KMS-11 (cell line): ENCODE results near the gene CWC15.
"Not testable (repeated sequence)": the region's sequence is repeated elsewhere in the genome, so short reads cannot be mapped to it uniquely, and the experiment has no call there.

Experiments used
- H2AFZ ChIP-seq: fragments of 200-600 bp; sonication (generic); 2 replicates; pipeline ENCODE4 v1.6.1; 2016; ENCODE audit warnings: antibody characterized with exemption, mixed run types, low read depth
- H3K27ac ChIP-seq: fragments of 200-600 bp; sonication (generic); 2 replicates; pipeline ENCODE4 v1.6.1; 2016; ENCODE audit warnings: mild to moderate bottlenecking, mixed run types
- H3K27me3 ChIP-seq: fragments of 200-600 bp; sonication (generic); 2 replicates; pipeline ENCODE4 v1.6.1; 2017; ENCODE audit warnings: mild to moderate bottlenecking, low read depth, mixed run types, moderate library complexity; ENCODE audit not compliant: insufficient read depth
- H3K36me3 ChIP-seq: fragments of 200-600 bp; sonication (generic); 2 replicates; pipeline ENCODE4 v1.6.1; 2017; ENCODE audit warnings: mild to moderate bottlenecking, mixed run types; ENCODE audit not compliant: insufficient read depth
- H3K4me1 ChIP-seq: fragments of 200-600 bp; sonication (generic); 2 replicates; pipeline ENCODE4 v1.6.1; 2016; ENCODE audit warnings: mild to moderate bottlenecking, low read depth, mixed run types; ENCODE audit not compliant: poor library complexity, severe bottlenecking
- H3K4me2 ChIP-seq: fragments of 200-600 bp; sonication (generic); 2 replicates; pipeline ENCODE4 v1.7.0; 2016; ENCODE audit warnings: mild to moderate bottlenecking, mixed run types
- H3K4me3 ChIP-seq: fragments of 200-600 bp; sonication (generic); IDR thresholded peaks from 2 replicates; pipeline ENCODE4 v1.6.1; 2017; ENCODE audit warnings: low read depth, low read length, mixed read lengths; ENCODE audit not compliant: insufficient read depth
- H3K79me2 ChIP-seq: fragments of 200-600 bp; sonication (generic); 2 replicates; pipeline ENCODE4 v1.6.1; 2016; ENCODE audit warnings: low read depth, mixed run types; ENCODE audit not compliant: insufficient read depth
- H3K9ac ChIP-seq: fragments of 200-600 bp; sonication (generic); 2 replicates; pipeline ENCODE4 v1.6.1; 2016; ENCODE audit warnings: mild to moderate bottlenecking, mixed run types
- H4K20me1 ChIP-seq: fragments of 200-600 bp; sonication (generic); 2 replicates; pipeline ENCODE4 v1.6.1; 2016; ENCODE audit warnings: mild to moderate bottlenecking, mixed run types; ENCODE audit not compliant: insufficient read depth
- TF ChIP-seq, protein P1 (sequence below): fragments of 200-600 bp; sonication (generic); conservative IDR thresholded peaks from 2 replicates; pipeline ENCODE4 v1.6.1; 2017; ENCODE audit warnings: low read depth, mild to moderate bottlenecking, antibody characterized with exemption, low read length, moderate library complexity, mixed read lengths

CWC15 gene

DNA sequence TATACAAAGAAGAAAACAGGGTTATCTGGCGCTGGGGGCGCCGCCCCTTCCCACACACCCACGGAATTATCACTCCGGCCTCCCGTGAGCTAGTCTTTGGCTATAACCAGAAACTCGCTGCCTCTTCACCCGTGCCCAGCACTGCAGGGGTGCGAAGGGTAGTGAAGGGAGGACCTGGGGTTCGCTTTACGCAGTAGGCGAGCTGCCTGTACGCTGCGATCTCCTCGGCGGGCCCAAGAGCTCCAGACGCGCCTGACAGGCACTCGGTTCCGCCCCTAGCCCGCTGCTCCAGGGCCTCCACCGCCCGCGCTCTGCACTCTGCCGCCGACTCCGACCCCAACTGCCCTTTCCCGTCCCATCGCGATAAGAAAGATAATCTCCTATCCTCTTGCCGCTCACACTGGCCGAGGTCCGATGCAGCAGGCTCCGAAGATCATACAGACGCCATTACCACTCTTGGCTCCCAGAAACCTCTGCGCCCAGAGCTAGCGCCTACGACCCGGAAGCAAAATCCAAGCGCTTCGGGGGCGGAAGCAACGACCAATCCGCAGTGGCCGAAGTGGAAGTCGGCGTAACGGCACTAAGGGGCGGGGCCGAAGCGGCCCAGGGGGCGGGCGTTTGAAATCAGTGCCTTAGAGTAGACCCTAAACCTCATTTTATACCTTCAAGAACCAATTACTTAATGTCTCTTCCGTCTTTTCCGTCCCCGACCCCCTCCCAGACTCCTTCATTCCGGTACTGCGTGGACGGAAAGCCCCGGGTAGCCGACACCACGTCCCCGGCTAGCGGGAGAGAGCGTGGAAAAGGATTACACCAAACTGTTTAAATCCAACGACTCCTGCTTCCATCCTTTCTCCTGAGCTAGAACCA is at the start of gene CWC15, which contains the start of gene KDM4D:
Gene CWC15 (minus strand): TSS at position 458 of the 870 bp plus-strand sequence. CDS start 1,371 bp downstream, outside the sequence.
Gene KDM4D (plus strand): TSS at position 611 of the 870 bp plus-strand sequence. CDS start 23,664 bp downstream, outside the sequence.
- TF ChIP-seq, protein P1, sequence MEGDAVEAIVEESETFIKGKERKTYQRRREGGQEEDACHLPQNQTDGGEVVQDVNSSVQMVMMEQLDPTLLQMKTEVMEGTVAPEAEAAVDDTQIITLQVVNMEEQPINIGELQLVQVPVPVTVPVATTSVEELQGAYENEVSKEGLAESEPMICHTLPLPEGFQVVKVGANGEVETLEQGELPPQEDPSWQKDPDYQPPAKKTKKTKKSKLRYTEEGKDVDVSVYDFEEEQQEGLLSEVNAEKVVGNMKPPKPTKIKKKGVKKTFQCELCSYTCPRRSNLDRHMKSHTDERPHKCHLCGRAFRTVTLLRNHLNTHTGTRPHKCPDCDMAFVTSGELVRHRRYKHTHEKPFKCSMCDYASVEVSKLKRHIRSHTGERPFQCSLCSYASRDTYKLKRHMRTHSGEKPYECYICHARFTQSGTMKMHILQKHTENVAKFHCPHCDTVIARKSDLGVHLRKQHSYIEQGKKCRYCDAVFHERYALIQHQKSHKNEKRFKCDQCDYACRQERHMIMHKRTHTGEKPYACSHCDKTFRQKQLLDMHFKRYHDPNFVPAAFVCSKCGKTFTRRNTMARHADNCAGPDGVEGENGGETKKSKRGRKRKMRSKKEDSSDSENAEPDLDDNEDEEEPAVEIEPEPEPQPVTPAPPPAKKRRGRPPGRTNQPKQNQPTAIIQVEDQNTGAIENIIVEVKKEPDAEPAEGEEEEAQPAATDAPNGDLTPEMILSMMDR: no peak
- H3K4me3 ChIP-seq: no peak within 1 kb of the TSS
- peak within 1 kb of the TSS; percentile 60 for H3K27ac ChIP-seq
- peaks cover 17% of the 10 kb centered on the region for H3K79me2 ChIP-seq
- H4K20me1 ChIP-seq: no peaks in the 10 kb centered on the region
- peak within 1 kb of the TSS; percentile 76 for H3K4me2 ChIP-seq
- no peaks in the 10 kb centered on the region for H3K27me3 ChIP-seq
- 0 out of 2 replicates have a peak, but pooled peaks cover 7% of the 10 kb centered on the region for H3K36me3 ChIP-seq
- H3K9ac ChIP-seq: peak within 1 kb of the TSS; percentile 81
- peak within 1 kb of the TSS; percentile 98 for H2AFZ ChIP-seq
- peaks cover 11% of the 10 kb centered on the region for H3K4me1 ChIP-seq

DNA sequence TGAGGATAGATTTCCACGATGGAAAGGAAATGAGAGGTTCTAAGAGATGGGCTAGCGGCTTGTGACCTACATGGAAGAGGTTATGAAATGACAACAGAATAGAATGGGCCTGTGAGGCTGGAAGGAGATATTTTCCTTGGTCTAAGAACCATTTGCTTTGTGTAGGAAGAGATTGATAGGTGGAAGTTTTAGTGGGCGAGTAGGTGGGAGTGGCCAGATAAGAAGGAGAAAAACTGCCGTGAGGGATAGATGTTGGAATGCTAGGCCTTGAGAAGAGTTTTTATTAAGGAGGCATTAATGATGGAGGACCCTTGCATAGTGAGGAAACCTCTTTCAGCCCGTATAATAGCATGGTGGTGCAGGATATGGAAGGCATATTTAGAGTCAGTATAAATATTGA is 48.1 kb upstream of the CWC15 start:
- H3K27me3 ChIP-seq, H3K79me2 ChIP-seq, H4K20me1 ChIP-seq, H3K4me2 ChIP-seq, H3K4me3 ChIP-seq, H3K36me3 ChIP-seq, H2AFZ ChIP-seq, H3K4me1 ChIP-seq, H3K27ac ChIP-seq, H3K9ac ChIP-seq: not testable (repeated sequence)

DNA sequence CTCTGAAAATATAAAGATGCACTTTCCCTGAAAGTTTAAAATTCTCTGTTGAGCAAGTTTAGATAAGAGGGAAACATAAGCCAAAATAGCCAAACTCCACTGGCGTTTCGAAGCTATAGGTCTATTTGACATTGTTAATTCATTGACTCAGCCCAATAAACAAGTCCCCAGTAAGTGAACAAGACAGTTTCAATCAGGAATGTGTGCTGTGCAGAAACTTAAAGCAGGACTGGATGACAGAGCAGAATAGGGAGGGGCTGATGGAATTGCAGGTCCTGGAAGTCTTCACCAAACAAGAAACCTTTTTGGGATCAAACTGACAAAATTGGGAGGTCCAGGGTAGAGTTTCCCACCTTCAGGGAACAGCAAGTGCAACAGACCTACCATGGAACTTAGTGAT is 42.8 kb upstream of the CWC15 start:
- Histone ChIP-seq H3K27me3 (no peaks in the 10 kb centered on the region), H3K4me2 (no peak overlapping the region), H2AFZ (no peak overlapping the region), H3K9ac (no peak overlapping the region), H3K79me2 (no peaks in the 10 kb centered on the region), H3K4me1 (no peaks in the 10 kb centered on the region), H3K4me3 (no peak overlapping the region), H4K20me1 (no peaks in the 10 kb centered on the region), H3K27ac (no peak overlapping the region), H3K36me3 (no peaks in the 10 kb centered on the region)
- TF ChIP-seq, protein P1: no peak

DNA sequence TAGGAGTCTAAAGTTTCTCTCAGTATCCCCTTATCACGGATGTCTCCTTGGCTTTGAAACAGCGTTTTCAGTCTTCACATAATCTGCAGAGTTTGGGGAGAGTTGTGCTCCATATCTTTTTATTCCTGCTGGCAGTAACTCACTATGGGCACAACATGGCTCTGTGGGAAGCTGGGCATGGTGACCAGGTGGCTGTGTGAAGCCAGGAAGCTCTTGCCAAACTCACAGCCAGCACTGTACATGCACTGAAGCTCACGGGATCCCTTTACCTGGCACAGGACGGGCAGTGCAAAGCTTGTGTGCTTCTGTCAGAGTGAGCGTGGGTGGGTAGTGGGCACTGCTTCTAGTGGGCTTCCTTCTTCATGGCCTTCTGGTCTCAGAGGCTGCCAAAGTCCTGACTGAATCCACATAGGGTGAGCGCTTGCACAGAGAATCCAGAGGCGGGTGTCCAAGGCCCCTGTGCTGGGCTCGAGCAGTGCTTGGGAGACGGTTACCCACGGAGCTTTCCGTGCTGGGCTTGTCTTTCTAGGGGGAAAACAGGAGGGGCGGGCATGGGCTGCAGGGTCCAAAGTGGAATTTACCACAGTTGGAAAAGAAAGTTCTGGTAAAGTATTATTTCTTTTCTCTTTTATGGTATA is 40.9 kb upstream of the CWC15 start:
- TF ChIP-seq, protein P1: no peak
- Histone ChIP-seq H3K79me2 (no peaks in the 10 kb centered on the region), H3K4me3 (no peak overlapping the region), H3K36me3 (no peaks in the 10 kb centered on the region), H4K20me1 (no peaks in the 10 kb centered on the region), H3K4me2 (no peak overlapping the region), H3K9ac (no peak overlapping the region), H2AFZ (no peak overlapping the region), H3K27ac (no peak overlapping the region), H3K27me3 (no peaks in the 10 kb centered on the region), H3K4me1 (no peaks in the 10 kb centered on the region)
